Natural killer cell (primary cell): ENCODE data around the gene PLCE1. TPM values are rescaled to one million over a fixed set of nuclear protein-coding genes. Genes with fewer than 3 reads are reported as not detected.

Experiments used
- ATAC-seq, 3 donors: fragments of 150-1000 bp in 2 of 3; fragments of 200-7000 bp in 1 of 3; cut with Tn5 transposase; 1 replicate in 1 of 3; 2 replicates in 2 of 3; pipeline ENCODE4 v1.10.0; 2021; ENCODE audit warnings: mild to moderate bottlenecking in 2 of 3, moderate library complexity in 2 of 3
- DNase-seq, 2 donors: peaks; one replicate each; pipeline versions ENCODE4 v3.0.0 to v3.0.0-alpha.2; 2013 to 2021; ENCODE audit warnings: mixed read lengths in 1 of 2
- H3K27ac ChIP-seq: one replicate; pipeline ENCODE4 v1.5.1; 2013; ENCODE audit warnings: mild to moderate bottlenecking, low read length
- H3K27me3 ChIP-seq: one replicate; pipeline ENCODE4 v1.6.1; 2013; ENCODE audit warnings: low read length; ENCODE audit not compliant: control insufficient read depth, insufficient read depth
- H3K36me3 ChIP-seq: one replicate; pipeline ENCODE4 v1.6.1; 2013; ENCODE audit warnings: low read length; ENCODE audit not compliant: control insufficient read depth, insufficient read depth
- H3K4me1 ChIP-seq: one replicate; pipeline ENCODE4 v1.6.1; 2013; ENCODE audit warnings: low read length; ENCODE audit not compliant: control insufficient read depth, insufficient read depth
- H3K4me3 ChIP-seq: one replicate; pipeline ENCODE4 v1.5.1; 2013; ENCODE audit warnings: low read length
- H3K9me3 ChIP-seq: one replicate; pipeline ENCODE4 v1.6.1; 2013; ENCODE audit warnings: low read length; ENCODE audit not compliant: control insufficient read depth, insufficient read depth
- H3K27ac Mint-ChIP-seq, 2 donors: one replicate each; pipeline ENCODE4 v1.8.0; 2022; ENCODE audit warnings: mild to moderate bottlenecking in 2 of 2, mixed read lengths in 2 of 2, moderate library complexity in 1 of 2
- H3K27me3 Mint-ChIP-seq, 2 donors: one replicate each; pipeline ENCODE4 v1.8.0; 2022; ENCODE audit warnings: low read depth in 2 of 2, mixed read lengths in 2 of 2
- H3K36me3 Mint-ChIP-seq: one replicate; pipeline ENCODE4 v1.8.0; 2022; ENCODE audit warnings: mixed read lengths
- H3K4me1 Mint-ChIP-seq, 2 donors: one replicate each; pipeline ENCODE4 v1.8.0; 2022; ENCODE audit warnings: mixed read lengths in 2 of 2
- H3K4me3 Mint-ChIP-seq: one replicate; pipeline ENCODE4 v1.8.0; 2022; ENCODE audit warnings: mild to moderate bottlenecking, moderate library complexity, mixed read lengths
- H3K9me3 Mint-ChIP-seq, 2 donors: one replicate each; pipeline ENCODE4 v1.8.0; 2022; ENCODE audit warnings: mixed read lengths in 2 of 2
- WGBS: methylation state at CpG from one replicate; pipeline ENCODE4 v1.1.7; 2013; ENCODE audit warnings: missing lambda C conversion rate; ENCODE audit not compliant: insufficient coverage; 5-methylcytosine and 5-hydroxymethylcytosine counted together
- intact Hi-C: fragments of 100-400 bp; cut with micrococcal nuclease; formaldehyde crosslinking; loops from one replicate; pipeline ENCODE4 v1.14.2; 2022
- total RNA-seq, 4 donors: library from RNA; stranded (reverse); fragments of 120-200 nt in 1 of 4; gene quantifications; one replicate each; pipeline versions ENCODE4 v1.2.3 to v1.2.4, GENCODE V29; 2013 to 2022
- TF ChIP-seq, protein P1 (sequence below): fragments of 200-600 bp; IDR thresholded peaks from one replicate; pipeline ENCODE4 v1.8.0; 2022; ENCODE audit warnings: antibody characterized with exemption

The PLCE1 gene
- total RNA-seq, 3 donors from 2014 or later (not counting 1 experiment from before 2014, with no cell fraction given), result not detected

DNA sequence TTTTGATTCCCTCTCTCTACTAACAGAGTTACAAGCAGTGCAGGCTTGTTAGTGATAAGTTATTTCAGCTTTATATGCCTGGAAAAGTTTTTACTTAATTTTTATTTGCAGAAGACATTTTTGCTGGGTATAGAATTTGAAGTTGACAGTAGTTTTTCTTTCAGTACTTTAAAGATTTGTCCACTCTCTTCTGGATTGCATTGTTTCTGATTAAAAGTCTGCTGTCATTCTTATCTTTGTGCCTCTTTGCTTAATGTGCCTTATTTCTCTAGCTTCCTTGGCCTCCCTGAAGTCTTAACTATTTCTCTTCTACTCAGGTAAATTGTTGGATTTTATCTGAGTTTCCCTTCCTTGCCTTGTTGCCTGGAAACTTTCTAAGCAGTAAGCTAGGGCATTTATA, 36.2 kb downstream of the PLCE1 start:
- Histone ChIP-seq H3K36me3 (no peaks in the 10 kb centered on the region), H3K9me3 (peaks cover 6% of the 10 kb centered on the region), H3K4me1 (no peaks in the 10 kb centered on the region), H3K27me3 (no peaks in the 10 kb centered on the region), H3K4me3 (no peak overlapping the region), H3K27ac (no peak overlapping the region)
- Mint-ChIP-seq H3K4me1 (no peaks in the 10 kb centered on the region), H3K36me3 (no peaks in the 10 kb centered on the region), H3K4me3 (no peak overlapping the region), H3K27me3 (peaks cover 0 to 5% of the 10 kb centered on the region in 2 donors), H3K27ac (no peak overlapping the region), H3K9me3 (peaks cover 13 to 26% of the 10 kb centered on the region in 2 donors)
- TF ChIP-seq, protein P1, sequence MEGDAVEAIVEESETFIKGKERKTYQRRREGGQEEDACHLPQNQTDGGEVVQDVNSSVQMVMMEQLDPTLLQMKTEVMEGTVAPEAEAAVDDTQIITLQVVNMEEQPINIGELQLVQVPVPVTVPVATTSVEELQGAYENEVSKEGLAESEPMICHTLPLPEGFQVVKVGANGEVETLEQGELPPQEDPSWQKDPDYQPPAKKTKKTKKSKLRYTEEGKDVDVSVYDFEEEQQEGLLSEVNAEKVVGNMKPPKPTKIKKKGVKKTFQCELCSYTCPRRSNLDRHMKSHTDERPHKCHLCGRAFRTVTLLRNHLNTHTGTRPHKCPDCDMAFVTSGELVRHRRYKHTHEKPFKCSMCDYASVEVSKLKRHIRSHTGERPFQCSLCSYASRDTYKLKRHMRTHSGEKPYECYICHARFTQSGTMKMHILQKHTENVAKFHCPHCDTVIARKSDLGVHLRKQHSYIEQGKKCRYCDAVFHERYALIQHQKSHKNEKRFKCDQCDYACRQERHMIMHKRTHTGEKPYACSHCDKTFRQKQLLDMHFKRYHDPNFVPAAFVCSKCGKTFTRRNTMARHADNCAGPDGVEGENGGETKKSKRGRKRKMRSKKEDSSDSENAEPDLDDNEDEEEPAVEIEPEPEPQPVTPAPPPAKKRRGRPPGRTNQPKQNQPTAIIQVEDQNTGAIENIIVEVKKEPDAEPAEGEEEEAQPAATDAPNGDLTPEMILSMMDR, result no peak
- intact Hi-C loops, result no loop called here
- ATAC-seq (no peak), DNase-seq (no peak)

DNA sequence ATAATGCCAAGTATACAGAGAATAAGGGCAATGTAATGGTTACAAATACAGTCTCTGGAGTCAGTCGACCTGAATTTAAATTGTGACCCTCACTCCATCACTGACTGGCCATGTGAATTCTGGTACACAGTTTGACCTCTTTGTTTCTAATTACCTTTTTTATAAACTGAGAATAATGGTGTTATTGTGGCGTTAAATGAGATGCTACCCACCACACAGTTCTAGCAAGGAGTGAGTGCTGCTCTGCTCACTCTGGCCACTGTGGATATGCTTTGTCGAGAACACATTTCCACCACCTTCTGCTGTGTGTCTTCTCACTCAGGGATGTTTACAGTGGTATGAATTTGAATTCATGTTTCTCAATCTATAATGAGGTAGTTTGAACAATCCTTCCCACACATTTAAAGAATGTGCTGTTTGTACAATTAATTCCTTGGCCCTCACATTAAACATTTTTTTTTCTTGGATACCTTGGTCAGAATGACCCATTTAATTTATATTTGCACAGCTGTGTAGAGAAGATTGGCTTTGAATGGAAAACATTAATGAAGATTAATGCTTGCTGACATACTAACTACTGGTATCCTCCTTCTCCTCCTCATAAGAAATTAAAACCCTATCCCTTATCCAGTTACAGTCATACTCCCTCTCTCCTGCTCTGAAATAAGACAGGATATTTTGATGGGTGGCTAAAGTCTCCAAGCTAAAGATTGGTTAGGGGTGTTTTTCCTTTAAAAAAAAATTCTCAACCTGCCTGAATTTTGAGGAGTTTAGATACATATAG, 42.4 kb downstream of the PLCE1 start:
- H3K36me3 ChIP-seq, result no peaks in the 10 kb centered on the region
- ATAC-seq, result no peak

DNA sequence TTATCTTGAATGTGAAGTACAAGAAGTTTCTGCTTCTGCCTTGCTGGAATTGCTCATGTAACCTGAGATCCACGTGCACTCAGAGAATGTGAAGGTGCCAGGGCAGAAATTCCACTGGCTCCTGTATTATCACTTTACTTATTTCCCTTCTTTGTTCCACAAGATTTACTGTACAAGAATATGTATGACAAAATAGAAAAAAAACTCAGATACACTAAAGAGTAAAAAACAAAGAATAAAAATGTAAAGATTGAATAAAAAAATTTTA, 43.0 kb downstream of the PLCE1 start:
- peaks cover 3 to 8% of the 10 kb centered on the region in 2 donors for H3K9me3 Mint-ChIP-seq
- intact Hi-C loops, result no loop called here

More for the DNA sequence above, 42.4 kb downstream of the PLCE1 start:
- Mint-ChIP-seq H3K27me3 (peaks cover 0 to 5% of the 10 kb centered on the region in 2 donors), H3K4me1 (no peaks in the 10 kb centered on the region), H3K4me3 (no peak overlapping the region), H3K27ac (no peak overlapping the region), H3K9me3 (peaks cover 3 to 9% of the 10 kb centered on the region in 2 donors), H3K36me3 (no peaks in the 10 kb centered on the region)
- H3K27me3 ChIP-seq, result no peaks in the 10 kb centered on the region
- no peak overlapping the region for H3K27ac ChIP-seq
- TF ChIP-seq, protein P1, result no peak
- no peaks in the 10 kb centered on the region for H3K9me3 ChIP-seq
- no peak overlapping the region for H3K4me3 ChIP-seq
- intact Hi-C loops, result no loop called here
- 92% methylated on average over 2 of the region's 3 CpGs for WGBS
- H3K4me1 ChIP-seq, result no peaks in the 10 kb centered on the region
- no peak for DNase-seq

More for the DNA sequence above, 43.0 kb downstream of the PLCE1 start:
- 50% methylated on average over 1 of the region's 1 CpG for WGBS
- peaks cover 0 to 5% of the 10 kb centered on the region in 2 donors for H3K27me3 Mint-ChIP-seq
- no peak for DNase-seq
- H3K27ac ChIP-seq, result no peak overlapping the region
- H3K4me1 ChIP-seq, result no peaks in the 10 kb centered on the region
- no peaks in the 10 kb centered on the region for H3K9me3 ChIP-seq
- no peak for ATAC-seq
- no peak overlapping the region for H3K4me3 ChIP-seq
- TF ChIP-seq, protein P1, result no peak
- H3K4me3 Mint-ChIP-seq, result no peak overlapping the region
- H3K36me3 Mint-ChIP-seq, result no peaks in the 10 kb centered on the region
- H3K27ac Mint-ChIP-seq, result no peak overlapping the region
- H3K4me1 Mint-ChIP-seq, result no peaks in the 10 kb centered on the region
- no peaks in the 10 kb centered on the region for H3K27me3 ChIP-seq
- H3K36me3 ChIP-seq, result no peaks in the 10 kb centered on the region
